Pancreas (tissue), 10 donors: ENCODE results near the gene PCNX3. TPM values are rescaled to one million over a fixed set of nuclear protein-coding genes. Genes with fewer than 3 reads are reported as not detected.
A peak's percentile ranks its signal among the peaks of the same experiment; 100 is the strongest.

Experiments used
- ATAC-seq, 4 donors: fragments of 200-7000 bp; cut with Tn5 transposase; one replicate each; pipeline versions ENCODE4 v1.8.0 to v1.9.1; 2020; ENCODE audit warnings: mild to moderate bottlenecking in 4 of 4, moderate library complexity in 4 of 4
- DNase-seq, 6 donors: peaks; one replicate each; pipeline ENCODE4 v3.0.0-alpha.2; 2020
- FAIRE-seq: peaks from 2 replicates; lab custom pipeline; 2012; peaks lifted over from hg19 to GRCh38; lab: Jason Lieb, UNC
- H3K27ac ChIP-seq, 4 donors: fragments of 200-600 bp; sonication (generic); 1 replicate in 3 of 4; 2 replicates in 1 of 4; pipeline versions ENCODE4 v1.5.0 to v1.8.0; 2020
- H3K27me3 ChIP-seq, 4 donors: fragments of 200-600 bp; one replicate each; pipeline ENCODE4 v1.8.0; 2021
- H3K36me3 ChIP-seq, 3 donors: fragments of 200-600 bp; sonication (generic) in 1 of 3; one replicate each; pipeline versions ENCODE4 v1.5.0 to v1.8.0; 2020 to 2021
- H3K4me1 ChIP-seq, 3 donors: fragments of 200-600 bp; one replicate each; pipeline ENCODE4 v1.8.0; 2021
- H3K4me3 ChIP-seq, 4 donors: fragments of 200-600 bp; sonication (generic) in 2 of 4; one replicate each; pipeline versions ENCODE4 v1.5.0 to v1.8.0; 2020 to 2021
- H3K9me3 ChIP-seq, 4 donors: fragments of 200-600 bp; one replicate each; pipeline ENCODE4 v1.8.0; 2021
- WGBS, 2 donors: extraction: QIAGEN DNeasy Blood & Tissue Kit; methylation state at CpG; one replicate each; pipeline ENCODE4 v1.1.7; 2013; 5-methylcytosine and 5-hydroxymethylcytosine counted together
- intact Hi-C, 3 donors: fragments of 100-400 bp; cut with DNase I; formaldehyde crosslinking; loops; one replicate each; pipeline versions ENCODE4 v1.11.1 to v1.14.2; 2022
- polyA plus RNA-seq, 2 donors: library from polyadenylated mRNA; stranded (reverse); fragments of 200-250 nt; gene quantifications; one replicate each; pipeline ENCODE4 v1.2.3, GENCODE V29; 2013
- total RNA-seq, 6 donors: library from RNA; stranded (reverse); fragmentation: NEBNext Ultra II Directional in 4 of 6; extraction: Animal tissue kit (Norgen Biotek cat#: 25700) in 4 of 6; gene quantifications; one replicate each; pipeline versions ENCODE4 v1.2.1 to v1.2.4, GENCODE V29; 2021 to 2023
- TF ChIP-seq, protein P1 (sequence below), 4 donors: fragments of 200-600 bp; sonication (generic) in 3 of 4; IDR thresholded peaks; one replicate each; pipeline versions ENCODE4 v1.5.0 to v1.8.0; 2021; ENCODE audit warnings: antibody characterized with exemption in 4 of 4
- donor health status: healthy with polysubstance abuse.
- donor health status: DM: no; HTN: no; CAD: no; lungs with moderate emphysema.
- donor health status: DM: no; HTN: no; CAD: no.
- donor health status: control.
- donor health status: control.
- donor health status: Bipolar disorder and iron deficiency.
- donor health status: DM: yes; HTN: yes; CAD: no.
- donor health status: DM: no; HTN: no; CAD: no.
- donor health status: DM: no; HTN: no; CAD: no.
- donor health status: DM: yes; HTN: yes; CAD: no.

The PCNX3 gene
- total and polyA plus RNA-seq, 8 donors: 13.5 to 26.3 (median 18.3) TPM

DNA sequence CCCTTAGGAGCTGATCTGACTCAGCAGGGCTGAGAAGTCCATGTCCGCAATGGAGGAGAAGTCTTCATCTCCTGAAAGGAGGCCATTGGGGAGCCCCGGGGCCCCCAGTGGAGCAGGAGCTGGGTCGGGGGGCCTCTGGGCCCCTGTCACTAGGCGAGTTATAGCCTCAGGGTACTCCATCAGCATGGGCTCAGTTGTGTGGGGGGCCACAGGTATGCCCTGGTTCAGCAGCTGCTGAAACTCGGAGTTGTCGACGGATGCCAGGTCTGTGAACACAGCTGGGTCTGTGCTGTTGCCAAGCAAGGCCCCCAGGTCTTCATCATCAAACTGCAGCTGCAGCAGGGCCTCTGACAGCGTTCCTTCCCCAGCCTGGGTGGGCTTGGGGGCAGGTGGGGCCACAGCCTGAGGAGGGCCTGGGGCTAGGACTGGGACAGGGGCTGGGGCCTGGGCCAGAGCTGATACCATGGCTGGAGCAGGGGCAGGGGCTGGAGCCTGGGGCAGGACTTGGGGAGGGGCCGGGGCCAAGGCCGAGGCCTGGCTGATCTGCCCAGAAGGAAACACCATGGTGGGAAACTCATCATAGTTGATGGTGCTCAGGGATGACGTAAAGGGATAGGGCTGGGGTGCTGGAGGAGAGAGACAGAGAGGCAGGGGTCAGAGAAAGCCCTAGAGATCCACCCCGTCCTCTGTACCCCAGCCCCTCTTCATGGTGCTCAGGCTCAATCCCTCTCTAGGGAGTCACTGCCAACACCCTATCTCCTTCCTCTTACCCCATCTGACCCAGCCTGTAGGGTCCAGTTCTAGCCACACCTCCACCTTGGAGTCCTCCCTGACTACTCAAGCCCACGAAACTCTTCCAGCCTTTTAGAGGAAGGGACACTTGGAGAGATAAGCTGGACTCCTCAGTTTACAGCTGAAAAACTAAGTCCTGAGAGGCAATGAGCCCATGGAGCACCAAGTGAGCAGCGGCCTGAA, 39.1 kb downstream of the PCNX3 start:
- Histone ChIP-seq H3K4me3 (no peak overlapping the region), H3K36me3 (peaks cover 4 to 53% (median 33%) of the 10 kb centered on the region in 3 donors), H3K27ac (peak overlapping the region in 1 of 4 donors; percentile 96), H3K9me3 (no peaks in the 10 kb centered on the region), H3K27me3 (no peaks in the 10 kb centered on the region), H3K4me1 (peaks cover 13 to 16% (median 14%) of the 10 kb centered on the region in 3 donors)
- DNase-seq: peak in 3 of 6 donors; percentile 25 to 81 (median 57)
- no peak for ATAC-seq
- intact Hi-C loops: no loop called here
- FAIRE-seq: no peak
- TF ChIP-seq, protein P1, sequence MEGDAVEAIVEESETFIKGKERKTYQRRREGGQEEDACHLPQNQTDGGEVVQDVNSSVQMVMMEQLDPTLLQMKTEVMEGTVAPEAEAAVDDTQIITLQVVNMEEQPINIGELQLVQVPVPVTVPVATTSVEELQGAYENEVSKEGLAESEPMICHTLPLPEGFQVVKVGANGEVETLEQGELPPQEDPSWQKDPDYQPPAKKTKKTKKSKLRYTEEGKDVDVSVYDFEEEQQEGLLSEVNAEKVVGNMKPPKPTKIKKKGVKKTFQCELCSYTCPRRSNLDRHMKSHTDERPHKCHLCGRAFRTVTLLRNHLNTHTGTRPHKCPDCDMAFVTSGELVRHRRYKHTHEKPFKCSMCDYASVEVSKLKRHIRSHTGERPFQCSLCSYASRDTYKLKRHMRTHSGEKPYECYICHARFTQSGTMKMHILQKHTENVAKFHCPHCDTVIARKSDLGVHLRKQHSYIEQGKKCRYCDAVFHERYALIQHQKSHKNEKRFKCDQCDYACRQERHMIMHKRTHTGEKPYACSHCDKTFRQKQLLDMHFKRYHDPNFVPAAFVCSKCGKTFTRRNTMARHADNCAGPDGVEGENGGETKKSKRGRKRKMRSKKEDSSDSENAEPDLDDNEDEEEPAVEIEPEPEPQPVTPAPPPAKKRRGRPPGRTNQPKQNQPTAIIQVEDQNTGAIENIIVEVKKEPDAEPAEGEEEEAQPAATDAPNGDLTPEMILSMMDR (IDR thresholded peaks at IDR 0.05): no peak
- 90 to 91% methylated on average over 14 of the region's 14 CpGs for WGBS, 2 donors

- intact Hi-C loops: no loop called here
- no peak for ATAC-seq
- peak in 2 of 6 donors; percentile 17 to 35 for DNase-seq
- TF ChIP-seq, protein P1 (IDR thresholded peaks at IDR 0.05): no peak
- no peaks in the 10 kb centered on the region for H3K27me3 ChIP-seq
- WGBS, 2 donors: 89 to 92% methylated on average over 16 of the region's 16 CpGs
- no peaks in the 10 kb centered on the region for H3K9me3 ChIP-seq
- peaks cover 4 to 59% (median 37%) of the 10 kb centered on the region in 3 donors for H3K36me3 ChIP-seq
- H3K27ac ChIP-seq: no peak overlapping the region
- no peak for FAIRE-seq
- H3K4me3 ChIP-seq: no peak overlapping the region
- H3K4me1 ChIP-seq: peaks cover 13 to 16% (median 14%) of the 10 kb centered on the region in 3 donors
These were observed 40.2 kb downstream of the PCNX3 start for GRCh38 chr11:65655570-65656332.

DNA sequence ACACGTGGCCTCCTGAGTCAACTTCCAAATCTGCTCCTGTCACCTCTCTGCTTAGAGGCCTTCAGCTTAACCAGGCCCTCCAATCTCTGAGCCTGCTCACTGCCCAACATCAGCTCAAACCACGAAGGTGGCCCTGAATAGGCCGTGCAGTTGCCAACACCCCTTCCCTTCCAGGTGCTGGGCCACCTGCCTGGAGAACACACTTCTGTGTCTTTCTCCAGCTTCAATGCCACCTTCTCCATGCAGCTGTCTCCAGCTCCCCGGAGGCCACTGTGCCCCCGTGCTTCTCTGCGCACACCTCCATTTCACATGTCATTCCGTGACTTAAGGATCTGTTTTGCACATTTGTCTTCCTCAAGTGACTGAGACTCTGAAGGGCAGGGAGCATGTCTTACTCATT, 41.9 kb downstream of the PCNX3 start:
- TF ChIP-seq, protein P1 (IDR thresholded peaks at IDR 0.05): no peak
- no peak for FAIRE-seq
- H3K4me1 ChIP-seq: peaks cover 20 to 22% (median 20%) of the 10 kb centered on the region in 3 donors

DNA sequence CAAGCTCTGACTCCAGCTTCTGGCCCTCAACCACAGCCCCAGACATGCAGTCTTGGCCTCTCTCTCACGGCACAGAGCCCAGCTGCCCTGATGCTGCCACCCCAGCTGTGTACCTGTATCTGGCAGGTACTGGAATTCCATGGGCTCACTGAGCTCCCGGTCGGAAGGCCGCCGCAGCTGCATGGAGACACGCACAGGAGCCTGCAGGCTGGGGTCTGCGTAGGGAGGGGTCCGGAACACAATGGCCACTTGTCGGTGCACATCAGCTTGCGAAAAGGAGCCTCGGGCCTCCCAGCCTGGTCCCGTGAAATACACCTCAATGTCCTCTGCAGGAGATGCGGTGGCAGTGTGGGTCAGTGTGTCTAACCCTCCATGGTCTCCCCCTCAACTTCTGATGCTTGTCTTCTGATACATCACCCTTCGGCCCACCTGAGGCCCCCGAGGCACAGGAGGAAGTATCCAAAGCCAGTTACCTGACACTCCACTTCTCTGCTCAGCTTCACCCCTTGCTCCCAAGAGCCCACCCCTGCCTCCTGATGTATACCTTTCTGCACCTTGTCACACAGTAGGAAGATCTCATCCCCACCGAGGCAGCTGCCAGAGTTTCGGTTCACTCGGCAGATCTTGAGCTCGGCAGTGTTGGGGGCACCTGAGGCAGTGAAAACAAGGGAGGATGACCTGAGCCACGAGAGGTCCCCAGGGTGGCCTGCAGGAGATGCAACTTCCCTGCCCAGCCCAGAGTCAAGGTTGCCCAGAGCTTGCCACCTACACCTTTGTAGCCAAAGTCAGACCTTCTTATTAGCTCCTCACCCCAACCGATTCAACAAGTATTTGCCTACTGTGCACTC, 42.8 kb downstream of the PCNX3 start:
- Histone ChIP-seq H3K27me3 (no peaks in the 10 kb centered on the region), H3K36me3 (peaks cover 4 to 67% (median 37%) of the 10 kb centered on the region in 3 donors), H3K4me1 (peaks cover 16 to 17% (median 16%) of the 10 kb centered on the region in 3 donors), H3K4me3 (no peak overlapping the region), H3K9me3 (no peaks in the 10 kb centered on the region), H3K27ac (no peak overlapping the region)
- WGBS, 2 donors: 92 to 93% methylated on average over 21 of the region's 21 CpGs
- intact Hi-C loops: no loop called here
- ATAC-seq (no peak), FAIRE-seq (no peak), DNase-seq (peak in 1 of 6 donors; percentile 74)
- TF ChIP-seq, protein P1 (IDR thresholded peaks at IDR 0.05): no peak

More for the DNA sequence above, 41.9 kb downstream of the PCNX3 start:
- Histone ChIP-seq H3K27ac (no peak overlapping the region), H3K4me3 (no peak overlapping the region), H3K36me3 (peaks cover 4 to 67% (median 37%) of the 10 kb centered on the region in 3 donors), H3K27me3 (no peaks in the 10 kb centered on the region), H3K9me3 (no peaks in the 10 kb centered on the region)
- 85 to 90% methylated on average over 7 of the region's 7 CpGs for WGBS, 2 donors
- DNase-seq (no peak), ATAC-seq (no peak)
- intact Hi-C loops: no loop called here
